AG10803 (cell line): ENCODE results near the gene PPP4R3B.

Source experiments
- DNase-seq: peaks from one replicate; pipeline ENCODE4 v3.0.0; 2010; ENCODE audit warnings: low read depth
- H3K4me3 ChIP-seq: 2 replicates; pipeline ENCODE4 v1.5.1; 2011; ENCODE audit warnings: mild to moderate bottlenecking, low read length, control low read depth
- CTCF ChIP-seq: conservative IDR thresholded peaks from 2 replicates; pipeline ENCODE4 v1.5.1; 2011; ENCODE audit warnings: mild to moderate bottlenecking, low read length, control low read depth, inconsistent platforms

Gene PPP4R3B

DNA sequence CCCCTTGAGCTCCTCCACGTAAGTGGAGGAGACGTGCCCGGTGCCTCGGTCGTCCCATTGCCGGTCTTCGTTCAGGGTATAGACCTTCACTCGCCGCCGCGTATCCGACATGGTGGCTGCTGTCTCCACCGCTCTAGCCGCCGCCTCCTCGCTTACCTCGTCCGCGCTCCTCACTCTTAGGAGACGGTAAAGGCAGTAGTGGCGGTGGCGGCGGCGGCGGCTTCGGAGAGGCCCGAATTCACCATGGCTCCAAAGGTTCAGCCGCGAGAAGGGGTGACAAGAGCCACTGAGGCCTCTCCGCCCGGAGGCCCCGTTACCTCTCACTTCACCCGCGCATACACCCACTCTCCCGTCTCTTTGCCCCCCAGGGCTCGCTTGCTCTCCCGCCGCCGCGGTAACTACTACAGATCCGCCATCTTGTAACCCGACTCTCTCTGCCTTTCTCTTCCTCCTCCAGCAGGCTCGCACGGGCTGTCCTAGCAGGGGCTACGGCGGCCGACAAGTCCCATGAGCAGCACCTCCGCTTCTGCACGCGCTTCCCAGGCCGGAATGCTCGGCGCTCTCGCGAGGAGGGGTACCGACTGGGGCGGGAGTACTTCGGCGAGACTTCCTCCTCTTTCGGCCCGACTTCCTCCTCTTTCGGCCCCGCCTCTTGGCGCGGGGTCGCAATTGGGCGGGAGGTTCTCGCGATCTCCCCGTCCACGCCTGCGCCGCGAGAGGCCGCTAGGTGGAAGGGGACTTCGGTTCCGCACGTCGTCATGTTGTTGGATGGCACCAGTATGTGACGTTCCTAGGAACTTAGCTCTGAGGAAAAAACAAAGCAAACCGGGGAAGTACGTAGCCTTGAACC, at the start of gene PPP4R3B:
TSS of gene PPP4R3B (minus strand) at position 448 of the 850 bp plus-strand sequence. CDS start at position 111, 337 bp downstream.
- DNase-seq = peak; percentile 100
- peak within 1 kb of the TSS; percentile 99 for H3K4me3 ChIP-seq
- peak; percentile 38 for TF ChIP-seq CTCF

GRCh38 chr2:55653255-55653654, 35.8 kb upstream of the PPP4R3B start:
- no peak overlapping the region for H3K4me3 ChIP-seq
- no peak for TF ChIP-seq CTCF
- DNase-seq = no peak

DNA sequence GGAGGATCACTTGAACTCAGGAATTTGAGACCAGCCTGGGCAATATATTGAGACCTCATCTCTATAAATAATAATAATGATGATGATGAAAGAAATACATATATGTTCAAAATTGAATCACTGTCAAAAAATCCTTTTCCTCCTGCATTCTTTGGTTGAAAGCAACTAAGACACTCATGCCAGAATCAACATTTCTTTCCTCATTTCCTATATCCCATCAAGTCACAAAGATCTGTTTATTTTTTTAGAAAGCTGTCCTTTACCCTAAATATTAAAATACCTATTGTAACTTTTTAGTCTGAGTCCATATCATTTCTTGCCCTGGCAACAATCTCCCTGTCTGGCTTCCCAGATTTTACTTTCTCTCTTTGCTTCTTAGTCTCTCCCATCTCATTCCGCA, 31.8 kb upstream of the PPP4R3B start:
- H3K4me3 ChIP-seq = no peak overlapping the region
- DNase-seq = no peak
- no peak for TF ChIP-seq CTCF

DNA sequence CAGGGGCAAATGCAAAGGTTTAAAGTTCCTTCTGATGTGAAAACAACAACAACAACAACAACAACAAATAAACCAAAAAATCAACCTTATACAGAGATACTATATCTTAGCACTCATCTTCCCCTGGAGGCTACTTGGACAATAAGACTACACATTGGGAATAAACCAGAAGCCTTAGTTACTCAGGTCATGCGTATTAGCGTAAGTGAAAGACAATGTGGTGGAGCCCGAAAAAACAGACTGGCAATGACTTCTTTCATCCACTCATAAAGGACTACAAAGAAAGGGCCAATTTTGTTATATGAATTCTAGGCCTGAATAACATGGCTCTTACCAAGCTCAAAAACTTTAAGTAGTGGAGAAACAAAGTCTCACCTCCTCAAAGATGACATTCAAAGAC, 19.4 kb upstream of the PPP4R3B start:
- DNase-seq = no peak
- TF ChIP-seq CTCF = no peak
- H3K4me3 ChIP-seq = no peak overlapping the region

GRCh38 chr2:55628931-55629330, 11.5 kb upstream of the PPP4R3B start:
- DNase-seq = no peak
- no peak for TF ChIP-seq CTCF
- H3K4me3 ChIP-seq = no peak overlapping the region

- DNase-seq = no peak
- no peak for TF ChIP-seq CTCF
- H3K4me3 ChIP-seq = no peak overlapping the region
Observed at GRCh38 chr2:55627915-55628314, 10.5 kb upstream of the PPP4R3B start.

GRCh38 chr2:55621802-55622201, 4.4 kb upstream of the PPP4R3B start:
- H3K4me3 ChIP-seq = no peak overlapping the region
- TF ChIP-seq CTCF = no peak
- no peak for DNase-seq
